Mucosa of descending colon (tissue), 3 donors: ENCODE results near the gene ATG101. TPM values are rescaled to one million over a fixed set of nuclear protein-coding genes. Genes with fewer than 3 reads are reported as not detected.

Experiments
- ATAC-seq: fragments of 200-7000 bp; cut with Tn5 transposase; one replicate; pipeline ENCODE4 v1.9.1; 2020; ENCODE audit warnings: mild to moderate bottlenecking, moderate library complexity
- DNase-seq, 3 donors: peaks; one replicate each; pipeline ENCODE4 v3.0.0-alpha.2; 2020
- H3K36me3 ChIP-seq: fragments of 200-600 bp; one replicate; pipeline ENCODE4 v1.8.0; 2021; ENCODE audit warnings: low read depth, mild to moderate bottlenecking
- H3K4me1 ChIP-seq: fragments of 200-600 bp; one replicate; pipeline ENCODE4 v1.8.0; 2021; ENCODE audit warnings: low read depth, mild to moderate bottlenecking
- H3K4me3 ChIP-seq: fragments of 200-600 bp; one replicate; pipeline ENCODE4 v1.8.0; 2021; ENCODE audit warnings: mild to moderate bottlenecking
- H3K9me3 ChIP-seq: fragments of 200-600 bp; one replicate; pipeline ENCODE4 v1.8.0; 2021; ENCODE audit warnings: mild to moderate bottlenecking
- intact Hi-C, 2 donors: fragments of 100-400 bp; cut with DNase I in 1 of 2; cut with micrococcal nuclease in 1 of 2; formaldehyde crosslinking; loops; one replicate each; pipeline versions ENCODE4 v1.11.0 to v1.11.1; 2022; cut with DNase I, micrococcal nuclease
- total RNA-seq, 3 donors: library from RNA; stranded (reverse); fragmentation: NEBNext Ultra II Directional in 2 of 3; extraction: Animal tissue kit (Norgen Biotek cat#: 25700) in 2 of 3; gene quantifications; one replicate each; pipeline versions ENCODE4 v1.2.1 to v1.2.4, GENCODE V29; 2021 to 2023
- TF ChIP-seq, protein P1 (sequence below): fragments of 200-600 bp; IDR thresholded peaks from one replicate; pipeline ENCODE4 v1.8.0; 2022; ENCODE audit warnings: antibody characterized with exemption, mild to moderate bottlenecking
- donor health status: DM: no; HTN: no; CAD: no; lungs with moderate emphysema.
- donor health status: DM: no; HTN: no; CAD: no.
- donor health status: DM: no; HTN: yes; CAD: no.

Gene ATG101
- total RNA-seq, 3 donors from 2014 or later = 30.1 to 37.5 (median 33.0) TPM

- Histone ChIP-seq H3K4me1 (peaks cover 20% of the 10 kb centered on the region), H3K36me3 (no peaks in the 10 kb centered on the region), H3K9me3 (no peaks in the 10 kb centered on the region), H3K4me3 (no peak overlapping the region)
- ATAC-seq (peak; percentile 37), DNase-seq (peak in 1 of 3 donors; percentile 81)
- TF ChIP-seq, protein P1, sequence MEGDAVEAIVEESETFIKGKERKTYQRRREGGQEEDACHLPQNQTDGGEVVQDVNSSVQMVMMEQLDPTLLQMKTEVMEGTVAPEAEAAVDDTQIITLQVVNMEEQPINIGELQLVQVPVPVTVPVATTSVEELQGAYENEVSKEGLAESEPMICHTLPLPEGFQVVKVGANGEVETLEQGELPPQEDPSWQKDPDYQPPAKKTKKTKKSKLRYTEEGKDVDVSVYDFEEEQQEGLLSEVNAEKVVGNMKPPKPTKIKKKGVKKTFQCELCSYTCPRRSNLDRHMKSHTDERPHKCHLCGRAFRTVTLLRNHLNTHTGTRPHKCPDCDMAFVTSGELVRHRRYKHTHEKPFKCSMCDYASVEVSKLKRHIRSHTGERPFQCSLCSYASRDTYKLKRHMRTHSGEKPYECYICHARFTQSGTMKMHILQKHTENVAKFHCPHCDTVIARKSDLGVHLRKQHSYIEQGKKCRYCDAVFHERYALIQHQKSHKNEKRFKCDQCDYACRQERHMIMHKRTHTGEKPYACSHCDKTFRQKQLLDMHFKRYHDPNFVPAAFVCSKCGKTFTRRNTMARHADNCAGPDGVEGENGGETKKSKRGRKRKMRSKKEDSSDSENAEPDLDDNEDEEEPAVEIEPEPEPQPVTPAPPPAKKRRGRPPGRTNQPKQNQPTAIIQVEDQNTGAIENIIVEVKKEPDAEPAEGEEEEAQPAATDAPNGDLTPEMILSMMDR = no peak
- intact Hi-C loops = no loop called here
Measured at GRCh38 chr12:52032446-52032803, 37.4 kb upstream of the ATG101 start.

GRCh38 chr12:52032804-52033445 lies 36.9 kb upstream of the ATG101 start:
- H3K4me3 ChIP-seq = no peak overlapping the region
- no peaks in the 10 kb centered on the region for H3K9me3 ChIP-seq
- TF ChIP-seq, protein P1 = no peak
- no peaks in the 10 kb centered on the region for H3K36me3 ChIP-seq
- ATAC-seq (peak; percentile 94), DNase-seq (peak; percentile 97 to 99 (median 97))
- intact Hi-C loops = no loop called here
- H3K4me1 ChIP-seq = peaks cover 23% of the 10 kb centered on the region

DNA sequence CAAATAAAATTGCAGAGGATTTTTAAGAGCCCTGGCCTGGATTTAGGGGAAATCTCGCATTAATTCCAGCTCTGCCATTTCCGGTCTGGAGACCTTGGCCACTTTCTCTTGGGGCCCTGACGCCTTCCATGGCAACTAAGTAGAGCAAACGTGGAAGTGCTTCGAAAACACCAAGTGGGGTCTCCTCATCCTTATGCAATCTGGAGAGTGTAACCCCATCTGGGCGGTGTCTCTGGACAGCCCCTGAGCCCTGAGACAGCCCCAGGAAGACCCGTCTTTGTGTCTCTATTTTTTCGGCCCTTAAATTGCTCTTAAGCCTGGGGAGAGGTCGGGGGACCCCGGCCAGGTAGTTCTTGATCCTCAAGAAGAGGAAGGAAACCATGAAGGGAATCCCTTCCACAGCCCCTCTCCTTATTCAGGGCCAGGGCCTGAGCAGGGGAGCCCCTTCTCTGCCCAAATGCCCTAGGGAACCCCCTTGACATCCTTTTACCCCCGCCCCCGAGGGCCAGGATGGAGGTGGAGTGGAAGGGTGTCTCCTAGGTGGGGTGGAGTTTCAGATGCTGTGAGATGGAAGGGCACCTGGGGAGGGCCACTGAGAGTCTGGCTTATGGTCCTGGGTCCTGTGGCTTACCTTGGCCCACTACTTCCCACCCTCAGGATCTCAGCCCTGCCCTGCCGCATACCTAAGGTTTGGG lies 36.2 kb upstream of the ATG101 start:
- DNase-seq = no peak
- Histone ChIP-seq H3K36me3 (no peaks in the 10 kb centered on the region), H3K9me3 (no peaks in the 10 kb centered on the region), H3K4me3 (no peak overlapping the region), H3K4me1 (peaks cover 23% of the 10 kb centered on the region)
- TF ChIP-seq, protein P1 = no peak
- no peak for ATAC-seq
- intact Hi-C loops = no loop called here

GRCh38 chr12:52035190-52035589 lies 34.6 kb upstream of the ATG101 start:
- H3K4me3 ChIP-seq = no peak overlapping the region
- ATAC-seq (no peak), DNase-seq (no peak)
- H3K36me3 ChIP-seq = no peaks in the 10 kb centered on the region
- TF ChIP-seq, protein P1 = no peak
- H3K4me1 ChIP-seq = peaks cover 23% of the 10 kb centered on the region
- H3K9me3 ChIP-seq = no peaks in the 10 kb centered on the region
- intact Hi-C loops = no loop called here

DNA sequence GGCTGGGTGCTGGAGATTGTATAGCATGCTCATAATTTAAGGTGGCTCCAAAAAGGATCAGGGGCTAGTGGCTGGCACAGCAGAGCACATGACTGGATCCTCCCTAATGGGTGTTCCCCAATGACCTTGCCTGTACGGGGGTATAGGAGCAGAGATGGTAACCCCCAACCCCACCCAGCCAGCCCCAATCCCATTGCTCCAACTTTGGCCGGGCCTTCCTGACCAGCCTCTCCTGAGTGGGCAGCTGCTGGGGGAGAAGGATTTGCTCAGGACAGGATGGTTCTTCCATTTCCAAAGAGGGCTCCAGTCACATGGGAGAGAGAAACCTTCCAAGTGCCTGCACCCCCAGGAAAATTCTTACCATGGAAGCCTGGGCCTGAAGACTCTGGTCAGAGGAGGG lies 33.9 kb upstream of the ATG101 start:
- ATAC-seq (no peak), DNase-seq (no peak)
- intact Hi-C loops = no loop called here
- TF ChIP-seq, protein P1 = no peak
- H3K4me3 ChIP-seq = no peak overlapping the region
- no peaks in the 10 kb centered on the region for H3K36me3 ChIP-seq
- no peaks in the 10 kb centered on the region for H3K9me3 ChIP-seq
- peaks cover 23% of the 10 kb centered on the region for H3K4me1 ChIP-seq
